Measurements from ENCODE around the gene CACNB2.

CACNB2 gene

DNA sequence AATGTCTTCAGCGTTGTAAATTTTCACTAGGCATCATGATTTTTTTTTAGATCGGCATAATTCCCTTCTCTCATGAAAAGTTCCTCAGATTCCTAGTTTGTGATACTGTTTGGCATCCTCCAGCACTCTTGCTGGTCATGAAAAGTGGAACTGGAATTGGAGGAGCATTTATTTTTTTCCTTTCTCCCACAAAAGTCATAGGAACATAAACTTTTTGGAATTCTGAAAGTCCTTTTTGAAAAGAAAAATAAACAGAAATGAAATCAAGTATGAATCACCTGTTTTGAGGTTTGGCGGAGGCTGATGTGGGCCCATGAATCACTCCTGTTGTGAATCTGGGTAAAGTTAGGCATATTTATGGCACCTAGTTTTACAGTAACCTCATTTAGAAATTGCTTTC lies 17.7 kb downstream of the CACNB2 start:
- H3K4me3 ChIP-seq (ENCODE audit: low read depth, low read length), result no peak overlapping the region
- TF ChIP-seq, protein P1, sequence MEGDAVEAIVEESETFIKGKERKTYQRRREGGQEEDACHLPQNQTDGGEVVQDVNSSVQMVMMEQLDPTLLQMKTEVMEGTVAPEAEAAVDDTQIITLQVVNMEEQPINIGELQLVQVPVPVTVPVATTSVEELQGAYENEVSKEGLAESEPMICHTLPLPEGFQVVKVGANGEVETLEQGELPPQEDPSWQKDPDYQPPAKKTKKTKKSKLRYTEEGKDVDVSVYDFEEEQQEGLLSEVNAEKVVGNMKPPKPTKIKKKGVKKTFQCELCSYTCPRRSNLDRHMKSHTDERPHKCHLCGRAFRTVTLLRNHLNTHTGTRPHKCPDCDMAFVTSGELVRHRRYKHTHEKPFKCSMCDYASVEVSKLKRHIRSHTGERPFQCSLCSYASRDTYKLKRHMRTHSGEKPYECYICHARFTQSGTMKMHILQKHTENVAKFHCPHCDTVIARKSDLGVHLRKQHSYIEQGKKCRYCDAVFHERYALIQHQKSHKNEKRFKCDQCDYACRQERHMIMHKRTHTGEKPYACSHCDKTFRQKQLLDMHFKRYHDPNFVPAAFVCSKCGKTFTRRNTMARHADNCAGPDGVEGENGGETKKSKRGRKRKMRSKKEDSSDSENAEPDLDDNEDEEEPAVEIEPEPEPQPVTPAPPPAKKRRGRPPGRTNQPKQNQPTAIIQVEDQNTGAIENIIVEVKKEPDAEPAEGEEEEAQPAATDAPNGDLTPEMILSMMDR (IDR thresholded peaks at IDR 0.05; ENCODE audit: borderline replicate concordance, insufficient read depth, low read depth, low read length), result no peak

DNA sequence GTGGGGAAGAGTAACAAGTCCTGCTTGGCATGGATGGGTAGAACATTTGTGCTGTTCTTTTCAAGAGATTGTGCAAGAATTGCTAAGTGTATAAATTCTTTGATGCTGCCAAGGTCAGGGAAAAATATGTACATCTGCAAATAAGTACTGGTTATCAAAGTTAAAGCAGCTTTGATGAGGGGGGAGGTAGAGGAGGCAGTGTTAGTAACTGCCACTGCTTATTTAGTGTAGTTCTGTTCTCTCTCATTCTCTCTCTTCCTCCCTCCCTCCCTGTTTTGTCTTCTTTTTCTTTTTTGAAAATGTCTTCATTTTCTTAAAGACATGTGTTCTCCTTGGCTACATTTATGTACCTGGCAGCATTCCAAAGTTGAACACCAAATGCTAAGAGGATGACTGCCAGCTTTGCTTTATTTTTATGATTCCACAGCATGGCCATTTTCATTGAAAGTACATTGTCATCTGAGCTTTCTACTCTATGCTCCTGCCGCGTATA lies 18.6 kb downstream of the CACNB2 start:
- H3K4me3 ChIP-seq (ENCODE audit: low read depth, low read length), result no peak overlapping the region
- TF ChIP-seq, protein P1 (IDR thresholded peaks at IDR 0.05; ENCODE audit: borderline replicate concordance, insufficient read depth, low read depth, low read length), result no peak

DNA sequence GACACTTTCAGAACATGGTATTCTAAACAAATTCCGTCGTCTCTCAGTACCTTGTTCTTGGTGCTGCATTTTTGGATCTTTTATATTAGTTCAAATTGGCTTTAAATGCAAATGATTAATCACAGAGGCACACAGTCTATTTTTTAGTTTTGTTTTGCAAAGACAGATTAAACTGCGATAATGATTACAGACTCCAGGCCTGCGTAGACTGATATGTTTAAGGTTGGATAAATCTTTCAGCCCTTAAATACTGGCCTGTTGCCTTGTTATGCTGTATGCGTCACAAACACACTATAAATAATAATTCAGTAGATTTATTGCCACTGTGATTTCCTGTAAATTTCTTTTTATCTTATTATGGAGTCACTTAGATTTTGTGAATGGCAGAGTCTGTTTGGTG lies 19.3 kb downstream of the CACNB2 start:
- TF ChIP-seq, protein P1 (IDR thresholded peaks at IDR 0.05; ENCODE audit: borderline replicate concordance, insufficient read depth, low read depth, low read length), result no peak
- H3K4me3 ChIP-seq (ENCODE audit: low read depth, low read length), result no peak overlapping the region

DNA sequence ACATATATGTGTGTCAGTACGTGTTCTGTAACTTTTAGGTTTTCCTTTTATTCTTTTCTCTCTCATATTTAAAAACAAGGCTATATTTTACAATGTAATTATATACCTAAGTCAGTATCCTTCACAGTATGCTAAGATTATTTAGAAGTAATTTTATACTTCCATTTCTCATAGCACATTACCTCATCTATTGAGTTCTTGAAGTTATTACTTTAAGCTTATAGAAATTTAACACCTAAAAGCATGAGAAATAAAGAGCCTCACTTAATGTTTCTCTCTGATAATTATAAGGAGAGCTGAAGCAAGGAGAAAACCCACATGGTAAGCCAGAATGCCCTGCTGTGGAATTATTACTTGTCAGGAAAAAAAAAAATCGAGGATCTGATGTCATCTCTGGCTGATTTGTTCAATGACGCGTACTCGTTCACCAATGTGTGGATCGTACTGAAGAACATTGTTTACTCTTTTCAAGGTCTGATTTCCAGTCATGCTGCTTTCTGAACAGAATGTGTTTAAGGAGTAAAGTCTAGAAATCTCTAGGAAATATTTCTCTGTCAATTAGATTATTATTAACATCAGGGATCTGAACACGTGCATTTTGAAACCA lies 21.9 kb downstream of the CACNB2 start:
- TF ChIP-seq, protein P1 (IDR thresholded peaks at IDR 0.05; ENCODE audit: borderline replicate concordance, insufficient read depth, low read depth, low read length), result no peak
- H3K4me3 ChIP-seq (ENCODE audit: low read depth, low read length), result no peak overlapping the region

DNA sequence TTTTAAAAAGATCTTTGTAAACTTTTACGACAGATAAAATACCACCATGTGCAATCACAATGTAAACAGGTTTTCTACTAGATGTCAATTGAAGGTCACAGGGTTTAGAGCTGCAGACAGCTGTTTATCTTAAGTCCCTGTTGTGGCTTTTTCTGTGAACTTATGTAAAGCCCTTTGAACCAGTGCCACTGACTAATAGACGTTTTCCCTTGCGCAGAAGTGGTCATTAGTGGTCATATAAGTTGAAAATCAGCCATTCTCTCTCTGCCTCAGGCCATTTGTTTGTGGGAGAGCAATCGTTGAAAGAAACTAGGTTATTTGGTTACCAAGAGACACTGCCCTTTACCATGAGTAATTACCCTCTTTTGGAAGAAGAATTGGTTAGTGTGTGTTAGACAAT lies 23.9 kb downstream of the CACNB2 start:
- TF ChIP-seq, protein P1 (IDR thresholded peaks at IDR 0.05; ENCODE audit: borderline replicate concordance, insufficient read depth, low read depth, low read length), result no peak
- H3K4me3 ChIP-seq (ENCODE audit: low read depth, low read length), result no peak overlapping the region

DNA sequence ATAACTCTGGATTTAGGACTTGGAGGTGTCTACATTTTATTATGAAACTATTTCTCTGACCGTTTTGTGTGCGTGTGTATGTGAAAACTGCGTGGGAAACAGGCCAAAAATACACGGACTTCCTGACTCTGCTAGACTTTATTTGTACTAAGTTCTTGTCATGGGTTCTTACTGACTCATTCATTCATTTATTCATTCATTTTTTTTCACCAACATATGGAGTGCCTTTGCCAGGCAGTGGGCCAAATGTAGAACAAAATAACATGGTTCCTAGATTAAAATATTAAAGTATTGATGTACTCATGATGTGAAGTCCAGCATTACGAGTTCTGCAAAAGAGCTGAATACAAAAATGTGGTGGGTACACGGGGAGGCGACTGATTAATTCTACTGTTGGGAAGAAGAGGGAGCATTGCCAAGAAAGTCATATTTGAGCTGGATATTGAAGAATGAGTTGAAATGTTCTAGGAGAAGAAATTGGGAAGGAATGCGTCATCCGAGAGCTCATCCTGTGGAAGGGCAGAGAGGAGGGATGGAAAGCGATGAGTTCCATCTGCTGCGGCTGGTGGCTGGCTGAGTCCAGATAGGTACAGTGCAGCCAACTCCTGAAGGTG lies 24.6 kb downstream of the CACNB2 start:
- TF ChIP-seq, protein P1 (IDR thresholded peaks at IDR 0.05; ENCODE audit: borderline replicate concordance, insufficient read depth, low read depth, low read length), result no peak
- no peak overlapping the region for H3K4me3 ChIP-seq (ENCODE audit: low read depth, low read length)
